CD4-positive, alpha-beta T cell treated with Interleukin-21 for 1 hour (primary cell): Measurements from ENCODE around the gene PIP5K1C.
A peak's percentile ranks its signal among the peaks of the same experiment; 100 is the strongest.

Experiments
- DNase-seq: peaks from one replicate; pipeline ENCODE4 v3.0.0-alpha.2; 2020

The PIP5K1C gene

DNA sequence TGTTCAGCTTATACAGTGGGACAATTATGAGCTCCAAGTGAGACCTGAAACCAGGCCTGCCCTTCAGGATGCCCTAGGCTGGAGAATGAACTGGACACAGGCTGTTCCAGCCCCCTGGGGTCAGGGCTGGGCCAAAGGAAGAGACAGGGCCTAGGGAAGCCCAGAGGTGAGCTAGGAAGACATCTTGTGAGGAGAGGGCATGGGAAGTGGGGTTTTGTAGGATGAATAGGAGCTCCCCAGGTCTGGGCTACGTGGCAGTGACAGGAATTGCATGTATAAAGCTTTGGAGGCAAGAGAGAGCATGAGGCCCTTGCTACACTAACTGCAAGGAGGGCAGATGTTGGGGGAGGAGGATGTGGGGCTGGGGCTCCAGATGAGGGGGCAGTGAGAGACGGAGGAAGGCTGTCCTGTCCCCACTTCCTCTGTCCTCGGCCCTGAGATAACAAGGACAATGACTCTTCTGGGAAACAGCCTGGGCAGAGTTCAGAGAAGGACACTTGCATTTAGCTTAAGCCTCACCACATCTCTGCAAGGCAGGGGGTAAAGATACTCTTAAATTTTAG lies 92.1 kb downstream of the PIP5K1C start:
- no peak for DNase-seq

GRCh38 chr19:3607303-3608078 lies 92.8 kb downstream of the PIP5K1C start:
- DNase-seq, result no peak

- DNase-seq, result peak; percentile 52
These were observed 93.5 kb downstream of the PIP5K1C start, which contains the start of gene TBXA2R for GRCh38 chr19:3606690-3607289. TSS of gene TBXA2R (minus strand) at chr19:3606875. CDS start at chr19:3600634, 6,241 bp downstream.

- DNase-seq, result peak; percentile 32
These were observed 94.0 kb downstream of the PIP5K1C start for GRCh38 chr19:3606174-3606689.

DNA sequence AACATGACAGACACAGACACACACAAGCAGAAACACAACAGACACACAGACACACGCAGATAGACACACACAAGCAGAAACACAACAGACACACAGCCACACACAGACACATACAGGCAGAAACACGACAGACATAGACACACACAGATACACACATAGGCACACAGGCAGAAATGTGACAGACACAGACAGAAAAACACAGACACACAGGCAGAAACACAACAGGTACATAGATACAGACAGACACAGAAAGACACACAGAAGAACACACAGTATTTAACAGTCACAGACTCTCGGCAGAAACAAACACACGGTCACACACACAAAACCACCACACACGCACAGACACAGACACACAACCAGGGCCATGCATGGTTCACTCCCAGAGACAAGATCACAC lies 94.5 kb downstream of the PIP5K1C start:
- no peak for DNase-seq

GRCh38 chr19:3605361-3605760 lies 94.9 kb downstream of the PIP5K1C start:
- DNase-seq, result no peak

- peak; percentile 43 for DNase-seq
These were observed 95.3 kb downstream of the PIP5K1C start for GRCh38 chr19:3604987-3605343.

DNA sequence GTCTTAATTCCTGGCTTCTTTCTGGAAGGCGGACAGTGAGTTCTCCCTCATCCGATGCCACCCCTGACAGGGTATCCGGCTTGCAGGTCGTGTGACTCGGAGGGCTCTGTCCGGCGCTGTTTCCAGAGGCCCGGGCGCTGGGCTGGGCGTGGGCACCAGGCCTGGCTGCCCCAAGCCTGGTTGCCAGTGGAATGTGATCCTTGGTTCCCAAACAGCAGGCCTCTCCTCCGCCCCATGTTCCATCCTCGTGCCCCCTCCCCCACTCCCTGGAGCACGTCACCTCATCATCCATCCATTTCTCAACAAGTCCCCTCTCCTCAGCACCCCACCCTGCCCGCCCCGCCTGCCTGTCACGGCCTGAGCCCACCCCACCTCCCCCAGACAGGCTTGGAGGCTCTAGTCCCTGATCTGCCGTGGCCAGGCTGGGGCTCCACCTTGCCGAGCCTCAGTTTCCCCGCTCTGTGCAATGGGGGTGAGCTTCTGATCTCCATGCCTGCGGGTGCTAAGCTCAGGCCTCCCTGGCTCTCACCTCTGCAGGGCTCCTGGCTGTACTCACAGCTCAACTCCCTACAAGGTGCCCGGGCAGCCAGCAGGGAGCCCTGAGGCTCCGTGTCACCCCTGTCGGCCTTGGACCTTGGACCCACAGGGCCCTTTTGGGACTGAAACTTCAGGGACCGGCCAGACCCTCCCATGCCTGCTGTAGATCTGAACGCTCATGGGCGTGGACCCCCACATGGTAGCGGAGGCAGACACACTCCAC lies 95.9 kb downstream of the PIP5K1C start:
- DNase-seq, result no peak

- DNase-seq, result no peak
These were observed 97.0 kb downstream of the PIP5K1C start for GRCh38 chr19:3603121-3603811.

DNA sequence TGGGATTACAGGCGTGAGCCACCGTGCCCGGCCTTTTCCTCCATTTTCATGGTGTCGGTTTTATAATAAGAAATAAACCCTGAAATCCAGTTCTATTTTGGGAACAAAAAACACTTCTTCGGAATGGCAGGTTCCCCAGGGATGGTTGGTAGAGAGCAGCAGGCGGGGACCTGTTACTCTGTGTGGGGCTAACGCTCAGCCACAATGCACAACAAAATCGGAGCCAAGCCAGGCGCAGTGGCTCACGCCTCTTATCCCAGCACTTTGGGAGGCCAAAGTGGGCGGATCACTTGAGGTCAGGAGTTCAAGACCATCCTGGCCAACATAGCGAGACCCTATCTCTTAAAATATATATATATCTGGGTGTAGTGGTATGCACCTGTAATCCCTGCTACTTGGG lies 99.2 kb downstream of the PIP5K1C start:
- no peak for DNase-seq

DNA sequence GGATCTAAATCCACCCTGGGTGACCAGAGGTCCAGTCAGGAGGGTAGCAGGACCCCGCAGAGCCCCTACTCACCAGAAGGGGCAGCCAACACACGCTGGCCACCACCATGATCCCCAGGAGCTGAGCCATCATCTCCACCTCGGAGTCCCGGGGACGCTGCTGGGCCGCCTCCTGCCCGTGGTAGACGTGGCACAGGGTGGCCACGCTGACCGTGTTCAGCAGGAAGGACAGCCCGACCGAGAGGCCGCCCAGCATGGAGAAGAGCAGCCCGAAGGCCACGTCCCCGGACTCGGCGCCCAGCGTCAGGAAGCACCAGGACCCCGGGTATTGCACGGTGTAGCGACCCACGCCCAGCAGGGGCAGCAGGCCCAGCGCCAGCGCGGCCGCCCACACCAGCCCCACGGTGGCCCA lies 100.5 kb downstream of the PIP5K1C start:
- DNase-seq, result no peak

DNA sequence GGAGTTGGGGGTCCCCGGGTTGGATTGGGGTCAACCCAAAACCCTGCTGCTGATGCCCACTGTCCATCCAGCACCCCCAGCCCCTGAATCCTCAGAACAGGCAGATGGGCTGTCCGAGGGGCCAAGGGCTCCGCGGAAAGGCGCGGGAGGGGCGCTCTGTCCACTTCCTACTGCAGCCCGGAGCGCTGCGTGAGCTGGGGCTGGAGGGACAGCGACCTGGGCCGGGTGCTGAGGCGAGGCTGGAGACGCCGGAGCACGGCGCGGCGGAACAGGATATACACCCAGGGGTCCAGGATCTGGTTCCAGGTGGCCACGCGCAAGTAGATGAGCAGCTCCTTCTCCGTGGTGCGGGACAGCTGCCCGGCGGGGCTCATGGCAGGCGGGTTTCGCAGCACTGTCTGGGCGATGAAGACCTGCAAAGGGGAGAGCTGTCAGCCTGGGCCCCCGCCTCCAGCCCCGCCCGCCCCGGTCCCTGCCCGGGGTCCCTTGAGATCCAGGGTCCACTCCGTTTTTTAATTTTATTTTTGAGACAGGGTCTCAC lies 104.7 kb downstream of the PIP5K1C start:
- DNase-seq, result no peak

- DNase-seq, result no peak
These were observed 107.1 kb downstream of the PIP5K1C start for GRCh38 chr19:3593156-3593555.

GRCh38 chr19:3591876-3592613 lies 108.2 kb downstream of the PIP5K1C start:
- no peak for DNase-seq

- DNase-seq, result no peak
These were observed 109.1 kb downstream of the PIP5K1C start for GRCh38 chr19:3590991-3591659.

DNA sequence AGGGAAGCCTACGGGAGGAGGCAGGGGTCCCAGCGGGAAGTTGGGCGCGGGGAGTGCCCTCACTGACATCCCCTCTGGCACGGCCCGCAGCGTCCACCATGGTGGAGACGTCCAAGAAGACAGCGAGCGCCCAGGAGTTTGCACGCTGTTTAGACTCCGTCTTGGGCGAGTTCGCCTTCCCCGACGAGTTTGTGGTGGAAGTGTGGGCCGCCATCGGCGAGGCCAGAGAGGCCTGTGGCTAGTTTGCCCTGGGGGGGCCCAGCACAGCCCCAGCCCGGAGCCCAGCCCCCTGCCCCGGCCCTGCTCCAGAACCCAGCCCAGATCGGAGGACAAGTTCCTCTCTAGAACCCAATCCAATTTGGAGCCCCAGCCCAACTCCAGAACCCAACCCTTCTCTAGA lies 110.3 kb downstream of the PIP5K1C start:
- no peak for DNase-seq

DNA sequence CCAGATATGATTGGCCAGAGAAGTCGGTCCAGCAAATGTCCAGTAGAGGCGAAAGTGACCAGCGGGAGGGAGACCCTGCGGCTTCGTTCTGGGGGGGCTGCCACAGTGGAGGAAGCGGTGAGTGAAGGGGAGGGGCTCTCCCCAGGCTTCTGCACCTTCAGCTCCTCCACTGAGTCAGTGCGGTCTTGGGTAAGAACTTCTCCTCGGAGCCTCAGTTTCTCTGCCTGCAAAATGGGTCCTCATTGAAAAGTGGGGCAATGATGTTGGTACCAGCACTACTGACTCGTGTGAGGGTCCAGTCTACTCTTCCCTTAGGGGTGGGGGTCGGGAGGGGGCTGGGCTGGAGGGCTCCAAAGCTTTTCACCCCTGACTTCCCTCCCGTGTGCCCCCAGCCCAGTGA lies 110.8 kb downstream of the PIP5K1C start:
- DNase-seq, result no peak

DNA sequence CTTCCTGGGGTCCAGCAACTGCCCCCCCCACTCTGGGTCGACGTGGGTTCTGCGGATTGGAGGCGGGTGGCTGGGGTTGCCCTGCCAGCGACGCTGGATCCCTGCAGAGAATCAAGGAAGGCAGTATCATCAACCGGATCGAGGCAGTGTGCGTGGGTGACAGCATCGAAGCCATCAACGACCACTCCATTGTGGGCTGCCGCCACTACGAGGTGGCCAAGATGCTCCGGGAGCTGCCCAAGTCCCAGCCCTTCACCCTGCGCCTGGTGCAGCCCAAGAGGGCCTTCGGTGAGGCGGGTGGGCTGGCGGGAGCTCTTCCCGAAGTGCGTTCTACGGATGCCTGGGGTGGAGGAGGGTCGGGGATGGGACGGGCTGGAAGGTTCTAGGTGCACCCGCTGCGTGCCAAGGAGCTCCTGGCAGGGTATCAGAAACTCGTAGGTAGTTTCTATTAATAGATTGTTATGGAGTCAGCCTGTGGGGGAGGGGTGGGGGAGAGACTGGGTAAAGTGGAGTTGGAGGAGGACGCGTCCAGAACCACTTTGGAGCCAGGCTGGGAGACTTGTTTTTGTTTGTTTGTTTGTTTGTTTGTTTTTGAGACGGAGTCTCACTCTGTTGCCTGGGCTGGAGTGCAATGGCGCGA lies 113.4 kb downstream of the PIP5K1C start:
- DNase-seq, result no peak

DNA sequence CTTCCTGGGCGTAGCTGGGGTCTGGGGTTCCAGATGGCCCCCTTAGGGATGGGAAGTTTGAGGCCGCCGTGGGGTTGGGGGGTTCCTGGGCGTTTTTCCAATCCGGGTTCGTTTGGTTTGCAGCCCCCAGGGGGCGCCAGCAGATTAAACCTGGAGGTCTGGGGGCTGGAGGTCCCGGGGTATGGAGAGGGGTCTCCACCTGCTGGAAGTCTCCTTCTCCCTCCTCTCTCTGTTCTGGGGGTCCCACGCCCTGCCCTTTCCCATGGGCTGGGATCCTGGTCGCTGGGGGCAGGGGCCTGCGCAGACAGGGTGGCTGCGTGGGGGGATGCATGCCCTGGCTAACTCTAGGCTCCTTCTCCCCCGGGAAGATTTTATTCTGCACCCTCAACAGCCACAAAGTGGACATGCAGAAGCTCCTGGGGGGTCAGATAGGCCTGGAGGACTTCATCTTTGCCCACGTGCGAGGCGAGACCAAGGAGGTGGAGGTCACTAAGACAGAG lies 114.1 kb downstream of the PIP5K1C start:
- DNase-seq, result peak; percentile 35
